ENCODE data around the gene POU6F2. TPM values are rescaled to one million over a fixed set of nuclear protein-coding genes. Genes with fewer than 3 reads are reported as not detected.

POU6F2 gene
- total and polyA plus RNA-seq, 7 donors, result 0.01 TPM; not detected in 6

GRCh38 chr7:39291628-39292410, 314.1 kb downstream of the POU6F2 start:
- DNase-seq (no peak), ATAC-seq (no peak)
- Histone ChIP-seq H3K27ac (no peak overlapping the region), H3K27me3 (ENCODE audit: insufficient read depth in 3 of 3, low read length in 2 of 3) (peaks cover 0 to 1% (median 0%) of the 10 kb centered on the region in 3 donors), H3K36me3 (ENCODE audit: insufficient read depth in 1 of 2, low read depth in 1 of 2) (no peaks in the 10 kb centered on the region), H3K9me3 (no peaks in the 10 kb centered on the region), H3K4me1 (no peaks in the 10 kb centered on the region), H3K4me3 (no peak overlapping the region)
- intact Hi-C loops (cut with DNase I), result no loop called here
- TF ChIP-seq, protein P1, sequence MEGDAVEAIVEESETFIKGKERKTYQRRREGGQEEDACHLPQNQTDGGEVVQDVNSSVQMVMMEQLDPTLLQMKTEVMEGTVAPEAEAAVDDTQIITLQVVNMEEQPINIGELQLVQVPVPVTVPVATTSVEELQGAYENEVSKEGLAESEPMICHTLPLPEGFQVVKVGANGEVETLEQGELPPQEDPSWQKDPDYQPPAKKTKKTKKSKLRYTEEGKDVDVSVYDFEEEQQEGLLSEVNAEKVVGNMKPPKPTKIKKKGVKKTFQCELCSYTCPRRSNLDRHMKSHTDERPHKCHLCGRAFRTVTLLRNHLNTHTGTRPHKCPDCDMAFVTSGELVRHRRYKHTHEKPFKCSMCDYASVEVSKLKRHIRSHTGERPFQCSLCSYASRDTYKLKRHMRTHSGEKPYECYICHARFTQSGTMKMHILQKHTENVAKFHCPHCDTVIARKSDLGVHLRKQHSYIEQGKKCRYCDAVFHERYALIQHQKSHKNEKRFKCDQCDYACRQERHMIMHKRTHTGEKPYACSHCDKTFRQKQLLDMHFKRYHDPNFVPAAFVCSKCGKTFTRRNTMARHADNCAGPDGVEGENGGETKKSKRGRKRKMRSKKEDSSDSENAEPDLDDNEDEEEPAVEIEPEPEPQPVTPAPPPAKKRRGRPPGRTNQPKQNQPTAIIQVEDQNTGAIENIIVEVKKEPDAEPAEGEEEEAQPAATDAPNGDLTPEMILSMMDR (IDR thresholded peaks at IDR 0.05), result no peak
- WGBS, 3 donors, result 64 to 67% (median 66%) methylated on average over 10 of the region's 10 CpGs

GRCh38 chr7:39293056-39293823, 315.5 kb downstream of the POU6F2 start:
- intact Hi-C loops (cut with DNase I), result no loop called here
- ATAC-seq (no peak), DNase-seq (no peak)
- WGBS, 3 donors, result 57 to 59% (median 59%) methylated on average over 26 of the region's 26 CpGs
- H3K27ac ChIP-seq, result no peak overlapping the region
- H3K27me3 ChIP-seq (ENCODE audit: insufficient read depth in 3 of 3, low read length in 2 of 3), result peaks cover 0 to 1% (median 0%) of the 10 kb centered on the region in 3 donors
- H3K9me3 ChIP-seq, result no peaks in the 10 kb centered on the region
- H3K36me3 ChIP-seq (ENCODE audit: insufficient read depth in 1 of 2, low read depth in 1 of 2), result no peaks in the 10 kb centered on the region
- TF ChIP-seq, protein P1 (IDR thresholded peaks at IDR 0.05), result no peak
- no peak overlapping the region for H3K4me3 ChIP-seq
- H3K4me1 ChIP-seq, result no peaks in the 10 kb centered on the region

DNA sequence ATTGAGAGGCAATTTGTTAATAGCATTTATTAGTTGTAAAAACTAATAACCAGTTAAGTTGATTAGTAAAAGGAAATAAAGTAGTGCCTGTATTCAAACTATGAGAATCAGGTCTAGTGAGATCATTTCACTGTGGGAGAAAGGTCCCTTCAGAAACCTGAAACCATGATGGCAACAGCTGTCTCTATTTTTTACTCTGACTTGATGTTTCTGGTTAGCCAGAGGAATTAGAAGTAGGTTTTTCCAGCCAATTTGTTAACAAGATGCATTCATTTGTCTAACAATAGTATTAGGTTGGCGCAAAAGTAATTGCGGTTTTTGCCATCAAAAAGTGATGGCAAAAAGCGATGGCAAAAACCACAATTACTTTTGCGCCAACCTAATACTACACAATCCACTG, 316.3 kb downstream of the POU6F2 start:
- ATAC-seq (no peak), DNase-seq (no peak)
- TF ChIP-seq, protein P1 (IDR thresholded peaks at IDR 0.05), result no peak
- Histone ChIP-seq H3K36me3 (ENCODE audit: insufficient read depth in 1 of 2, low read depth in 1 of 2) (no peaks in the 10 kb centered on the region), H3K9me3 (no peaks in the 10 kb centered on the region), H3K27ac (no peak overlapping the region), H3K27me3 (ENCODE audit: insufficient read depth in 3 of 3, low read length in 2 of 3) (peaks cover 0 to 1% (median 0%) of the 10 kb centered on the region in 3 donors), H3K4me3 (no peak overlapping the region), H3K4me1 (no peaks in the 10 kb centered on the region)
- 40 to 62% (median 43%) methylated on average over 4 of the region's 4 CpGs for WGBS, 3 donors
- intact Hi-C loops (cut with DNase I), result no loop called here

GRCh38 chr7:39295796-39296195, 318.1 kb downstream of the POU6F2 start:
- no peak for ATAC-seq

More at GRCh38 chr7:39295796-39296195, 318.1 kb downstream of the POU6F2 start:
- Histone ChIP-seq H3K27ac (no peak overlapping the region), H3K36me3 (ENCODE audit: insufficient read depth in 1 of 2, low read depth in 1 of 2) (no peaks in the 10 kb centered on the region), H3K4me1 (no peaks in the 10 kb centered on the region), H3K9me3 (no peaks in the 10 kb centered on the region), H3K27me3 (ENCODE audit: insufficient read depth in 3 of 3, low read length in 2 of 3) (peaks cover 0 to 1% (median 0%) of the 10 kb centered on the region in 3 donors), H3K4me3 (no peak overlapping the region)
- no peak for DNase-seq
- TF ChIP-seq, protein P1 (IDR thresholded peaks at IDR 0.05), result no peak
- intact Hi-C loops (cut with DNase I), result no loop called here

Data from psoas muscle (tissue), 8 donors.